ENCODE measurements around the gene RSBN1. TPM values are rescaled to one million over a fixed set of nuclear protein-coding genes. Genes with fewer than 3 reads are reported as not detected.

RSBN1 gene
- total RNA-seq, 4 donors from 2014 or later = 20.2 to 25.4 (median 22.6) TPM

GRCh38 chr1:113805639-113806038 is 6.6 kb downstream of the RSBN1 start:
- Histone ChIP-seq H3K4me3 (no peak overlapping the region), H3K4me1 (peaks cover 4 to 87% (median 9%) of the 10 kb centered on the region in 3 donors), H3K36me3 (no peaks in the 10 kb centered on the region), H3K27ac (no peak overlapping the region), H3K27me3 (no peaks in the 10 kb centered on the region), H3K9me3 (no peaks in the 10 kb centered on the region)
- no peak for TF ChIP-seq CTCF (IDR thresholded peaks at IDR 0.05)
- TF ChIP-seq POLR2AphosphoS5 (IDR thresholded peaks at IDR 0.05) = no peak
- no peak for TF ChIP-seq EP300 (IDR thresholded peaks at IDR 0.05)
- 89 to 96% methylated on average over 4 of the region's 4 CpGs for WGBS, 2 donors (ENCODE audit: low coverage in 1 of 2)
- no peak for ATAC-seq

GRCh38 chr1:113805256-113805531 is 7.1 kb downstream of the RSBN1 start:
- peaks cover 4 to 87% (median 9%) of the 10 kb centered on the region in 3 donors for H3K4me1 ChIP-seq
- no peak overlapping the region for H3K27ac ChIP-seq
- H3K27me3 ChIP-seq = no peaks in the 10 kb centered on the region
- WGBS, 2 donors (ENCODE audit: low coverage in 1 of 2) = 100% methylated on average over 5 to 6 of the region's 6 CpGs
- no peaks in the 10 kb centered on the region for H3K9me3 ChIP-seq
- H3K4me3 ChIP-seq = no peak overlapping the region
- ATAC-seq = no peak
- no peak for TF ChIP-seq EP300 (IDR thresholded peaks at IDR 0.05)
- no peak for TF ChIP-seq POLR2A (IDR thresholded peaks at IDR 0.05)
- TF ChIP-seq CTCF (IDR thresholded peaks at IDR 0.05) = no peak
- no peak for TF ChIP-seq POLR2AphosphoS5 (IDR thresholded peaks at IDR 0.05)
- H3K36me3 ChIP-seq = no peaks in the 10 kb centered on the region

- no peak for TF ChIP-seq CTCF (IDR thresholded peaks at IDR 0.05)
- TF ChIP-seq POLR2AphosphoS5 (IDR thresholded peaks at IDR 0.05) = no peak
- 65 to 79% methylated on average over 7 to 8 of the region's 8 CpGs for WGBS, 2 donors (ENCODE audit: low coverage in 1 of 2)
- no peak overlapping the region for H3K4me3 ChIP-seq
- peaks cover 4 to 87% (median 9%) of the 10 kb centered on the region in 3 donors for H3K4me1 ChIP-seq
- no peaks in the 10 kb centered on the region for H3K27me3 ChIP-seq
- H3K9me3 ChIP-seq = no peaks in the 10 kb centered on the region
- no peaks in the 10 kb centered on the region for H3K36me3 ChIP-seq
- no peak overlapping the region for H3K27ac ChIP-seq
- ATAC-seq = no peak
These were observed 7.6 kb downstream of the RSBN1 start for GRCh38 chr1:113804421-113805255.

GRCh38 chr1:113802367-113803007 is 9.8 kb downstream of the RSBN1 start:
- Histone ChIP-seq H3K27me3 (no peaks in the 10 kb centered on the region), H3K27ac (no peak overlapping the region), H3K4me3 (no peak overlapping the region), H3K36me3 (peaks cover 0 to 4% of the 10 kb centered on the region in 2 donors), H3K4me1 (peaks cover 4 to 89% (median 8%) of the 10 kb centered on the region in 3 donors), H3K9me3 (no peaks in the 10 kb centered on the region)
- TF ChIP-seq POLR2A (IDR thresholded peaks at IDR 0.05) (no peak), CTCF (IDR thresholded peaks at IDR 0.05) (no peak), EP300 (IDR thresholded peaks at IDR 0.05) (no peak), POLR2AphosphoS5 (IDR thresholded peaks at IDR 0.05) (no peak)
- ATAC-seq = no peak
- WGBS, 2 donors (ENCODE audit: low coverage in 1 of 2) = 87 to 95% methylated on average over 3 of the region's 3 CpGs

GRCh38 chr1:113800487-113800886 is 11.8 kb downstream of the RSBN1 start:
- peaks cover 4 to 77% (median 8%) of the 10 kb centered on the region in 3 donors for H3K4me1 ChIP-seq

More at GRCh38 chr1:113800487-113800886, 11.8 kb downstream of the RSBN1 start:
- 48 to 59% methylated on average over 3 of the region's 3 CpGs for WGBS, 2 donors (ENCODE audit: low coverage in 1 of 2)
- no peak for ATAC-seq
- peaks cover 0 to 22% of the 10 kb centered on the region in 2 donors for H3K36me3 ChIP-seq
- no peak overlapping the region for H3K4me3 ChIP-seq
- H3K9me3 ChIP-seq = no peaks in the 10 kb centered on the region
- no peaks in the 10 kb centered on the region for H3K27me3 ChIP-seq
- TF ChIP-seq POLR2AphosphoS5 (IDR thresholded peaks at IDR 0.05) = no peak
- no peak for TF ChIP-seq POLR2A (IDR thresholded peaks at IDR 0.05)
- TF ChIP-seq EP300 (IDR thresholded peaks at IDR 0.05) = no peak
- no peak for TF ChIP-seq CTCF (IDR thresholded peaks at IDR 0.05)
- no peak overlapping the region for H3K27ac ChIP-seq

Data from gastroesophageal sphincter (tissue), 4 donors.